ENCODE data around the gene CACNA1B.

DNA sequence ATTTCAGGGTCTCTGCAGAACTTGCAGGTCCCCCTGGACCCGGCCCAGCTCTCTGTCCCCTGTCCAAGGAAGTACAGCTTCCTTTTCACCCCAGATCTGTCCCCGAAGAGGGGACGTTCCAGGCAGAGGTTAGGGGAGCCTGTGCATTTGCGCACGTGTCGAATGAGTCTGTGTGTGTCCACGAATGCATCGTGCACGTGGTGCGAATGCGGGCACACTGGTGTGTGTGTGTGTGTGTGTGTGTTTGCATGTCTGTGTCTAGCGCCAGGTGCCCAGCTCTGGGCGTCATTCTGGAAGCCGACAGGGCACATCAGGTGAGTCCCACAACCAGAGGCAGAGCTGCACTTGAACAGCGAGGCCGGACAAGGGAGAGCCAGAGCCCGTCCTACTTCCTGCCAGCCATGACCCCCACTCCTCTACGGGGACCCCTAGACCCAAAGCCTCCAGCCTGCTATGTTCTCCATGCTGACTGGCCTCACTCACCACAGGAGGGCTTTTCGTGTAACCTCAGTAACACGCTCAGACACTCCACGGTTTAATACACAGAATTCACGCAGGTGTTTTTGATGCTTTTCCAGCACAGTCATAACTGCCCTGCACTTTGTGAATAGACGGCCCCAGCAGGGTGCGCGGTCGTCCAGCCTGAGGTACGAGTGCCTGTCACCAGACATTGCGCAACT, 41.3 kb upstream of the CACNA1B start:
- TF ChIP-seq SP1 (IDR thresholded peaks at IDR 0.05) = no peak
- TF ChIP-seq NFRKB (IDR thresholded peaks at IDR 0.05) = no peak
- no peak for TF ChIP-seq CTBP1 (IDR thresholded peaks at IDR 0.05; ENCODE audit: borderline replicate concordance)

Measured in HEK293T (cell line).